GM23338 (cell line): ENCODE data around the gene NSUN4. TPM values are rescaled to one million over a fixed set of nuclear protein-coding genes. Genes with fewer than 3 reads are reported as not detected.
A peak's percentile ranks its signal among the peaks of the same experiment; 100 is the strongest.

Experiments used
- ATAC-seq: fragments of 200-7000 bp; cut with Tn5 transposase; 3 replicates; pipeline ENCODE4 v1.9.1; 2020
- DNase-seq: peaks from one replicate; pipeline ENCODE4 v3.0.0-alpha.2; 2015; ENCODE audit warnings: low spot score
- H2AFZ ChIP-seq: fragments of 200-600 bp; sonication (generic); 2 replicates; pipeline ENCODE4 v1.8.0; 2016; ENCODE audit warnings: antibody characterized with exemption, mild to moderate bottlenecking, moderate library complexity
- H3F3A ChIP-seq: fragments of 200-600 bp; sonication (generic); replicated peaks from 2 replicates; pipeline ENCODE4 v1.8.0; 2017; ENCODE audit warnings: antibody characterized with exemption, mixed run types, low read depth
- H3K27ac ChIP-seq: fragments of 200-600 bp; sonication (generic); 2 replicates; pipeline ENCODE4 v1.6.1; 2016; ENCODE audit warnings: low read depth
- H3K27me3 ChIP-seq: fragments of 200-600 bp; sonication (generic); 2 replicates; pipeline ENCODE4 v1.8.0; 2016; ENCODE audit warnings: mild to moderate bottlenecking, mixed run types, moderate library complexity; ENCODE audit not compliant: insufficient read depth
- H3K36me3 ChIP-seq: fragments of 200-600 bp; sonication (generic); 2 replicates; pipeline ENCODE4 v1.8.0; 2016; ENCODE audit warnings: mild to moderate bottlenecking; ENCODE audit not compliant: insufficient read depth
- H3K4me1 ChIP-seq: fragments of 200-600 bp; sonication (generic); 2 replicates; pipeline ENCODE4 v1.8.0; 2016; ENCODE audit warnings: mild to moderate bottlenecking, moderate library complexity; ENCODE audit not compliant: insufficient read depth
- H3K4me2 ChIP-seq: fragments of 200-600 bp; sonication (generic); 2 replicates; pipeline ENCODE4 v1.7.1; 2017; ENCODE audit warnings: mixed run types
- H3K4me3 ChIP-seq: fragments of 200-600 bp; sonication (generic); 2 replicates; pipeline ENCODE4 v1.6.1; 2016; ENCODE audit warnings: mixed run types
- H3K79me2 ChIP-seq: fragments of 200-600 bp; sonication (generic); replicated peaks from 2 replicates; pipeline ENCODE4 v1.8.0; 2017; ENCODE audit warnings: mild to moderate bottlenecking; ENCODE audit not compliant: insufficient read depth
- H3K9me2 ChIP-seq: fragments of 200-600 bp; sonication (generic); 2 replicates; pipeline ENCODE4 v1.8.0; 2017; ENCODE audit not compliant: insufficient read depth
- H4K20me1 ChIP-seq: fragments of 200-600 bp; sonication (generic); replicated peaks from 2 replicates; pipeline ENCODE4 v1.8.0; 2017; ENCODE audit warnings: mild to moderate bottlenecking; ENCODE audit not compliant: insufficient read depth
- H3K27ac Mint-ChIP-seq: 2 replicates; pipeline ENCODE4 v1.8.0; 2020; ENCODE audit warnings: inconsistent platforms, mild to moderate bottlenecking, moderate library complexity, mixed read lengths
- H3K27me3 Mint-ChIP-seq: 3 replicates; pipeline ENCODE4 v1.8.0; 2022; ENCODE audit warnings: low read depth, mild to moderate bottlenecking, moderate library complexity, mixed read lengths, inconsistent platforms; ENCODE audit not compliant: insufficient read depth, poor library complexity
- H3K36me3 Mint-ChIP-seq: 3 replicates; pipeline ENCODE4 v1.8.0; 2021; ENCODE audit warnings: low read depth, mild to moderate bottlenecking, inconsistent platforms, moderate library complexity, mixed read lengths
- H3K4me1 Mint-ChIP-seq: 3 replicates; pipeline ENCODE4 v1.8.0; 2020; ENCODE audit warnings: mild to moderate bottlenecking, inconsistent platforms, mixed read lengths
- H3K4me3 Mint-ChIP-seq: 3 replicates; pipeline ENCODE4 v1.8.0; 2021; ENCODE audit warnings: moderate library complexity, mild to moderate bottlenecking, inconsistent platforms, mixed read lengths
- H3K9me3 Mint-ChIP-seq: 3 replicates; pipeline ENCODE4 v1.8.0; 2020; ENCODE audit warnings: moderate library complexity, mild to moderate bottlenecking, inconsistent platforms, mixed read lengths
- CREB1 ChIP-seq: fragments of 250-450 bp; sonication (Bioruptor Pico); IDR thresholded peaks from 2 replicates; pipeline ENCODE4 v1.5.0; 2020; ENCODE audit warnings: low read depth, mild to moderate bottlenecking, moderate library complexity
- EZH2 ChIP-seq: fragments of 200-600 bp; sonication (generic); IDR thresholded peaks from one replicate; pipeline ENCODE4 v1.8.0; 2017; ENCODE audit warnings: antibody characterized with exemption, mild to moderate bottlenecking, low read depth; ENCODE audit not compliant: unreplicated experiment
- EZH2phosphoT487 ChIP-seq: fragments of 200-600 bp; sonication (generic); IDR thresholded peaks from one replicate; pipeline ENCODE4 v1.8.1; 2018; ENCODE audit warnings: antibody characterized with exemption; ENCODE audit not compliant: unreplicated experiment
- JUNB ChIP-seq: IDR thresholded peaks from one replicate; pipeline ENCODE4 v1.6.1; 2016; ENCODE audit warnings: antibody characterized with exemption; ENCODE audit not compliant: unreplicated experiment
- NANOG ChIP-seq: IDR thresholded peaks from 2 replicates; pipeline ENCODE4 v1.6.1; 2016; ENCODE audit warnings: antibody characterized with exemption, borderline replicate concordance
- POLR2AphosphoS5 ChIP-seq: IDR thresholded peaks from 2 replicates; pipeline ENCODE4 v1.6.1; 2016; ENCODE audit warnings: antibody characterized with exemption, low read depth
- STAT1 ChIP-seq: IDR thresholded peaks from one replicate; pipeline ENCODE4 v1.6.1; 2016; ENCODE audit warnings: antibody characterized with exemption; ENCODE audit not compliant: unreplicated experiment
- ZNF114 ChIP-seq: fragments of 250-450 bp; sonication (Bioruptor Pico); IDR thresholded peaks from 2 replicates; pipeline ENCODE4 v1.5.0; 2020; ENCODE audit warnings: mild to moderate bottlenecking, moderate library complexity
- ZNF331 ChIP-seq: fragments of 250-450 bp; sonication (Bioruptor Pico); IDR thresholded peaks from 2 replicates; pipeline ENCODE4 v1.5.0; 2020; ENCODE audit warnings: low read depth, mild to moderate bottlenecking, moderate library complexity
- ZNF462 ChIP-seq: fragments of 250-450 bp; sonication (Bioruptor Pico); IDR thresholded peaks from 2 replicates; pipeline ENCODE4 v1.5.0; 2020; ENCODE audit warnings: mild to moderate bottlenecking, moderate library complexity
- polyA plus RNA-seq: library from polyadenylated mRNA; unstranded; fragments of >200 nt; fragmentation: Nextera tagmentation; extraction: Ambion mirVana; gene quantifications from 2 replicates; pipeline ENCODE4 v1.2.1, GENCODE V29; 2016
- total RNA-seq: library from RNA; depleted of rRNA; stranded (reverse); fragments of >200 nt; shearing (Covaris generic); gene quantifications from 2 replicates; pipeline ENCODE4 v1.2.3, GENCODE V29; 2014
- TF ChIP-seq, protein P1 (sequence below): IDR thresholded peaks from one replicate; pipeline ENCODE4 v1.6.1; 2018; ENCODE audit warnings: antibody characterized with exemption; ENCODE audit not compliant: unreplicated experiment
- TF ChIP-seq, protein P2 (sequence below), 2 experiments: fragments of 200-600 bp in 1 of 2; sonication (generic) in 1 of 2; conservative IDR thresholded peaks; 2 replicates each; pipeline versions ENCODE4 v1.5.1 to v1.6.1; 2016 to 2017; ENCODE audit warnings: antibody characterized with exemption in 2 of 2, low read depth in 2 of 2, mild to moderate bottlenecking in 2 of 2, moderate library complexity in 1 of 2
- TF ChIP-seq, protein P3 (sequence below): IDR thresholded peaks from 2 replicates; pipeline ENCODE4 v1.6.1; 2016; ENCODE audit warnings: antibody characterized with exemption

NSUN4 gene
- total and polyA plus RNA-seq, 2 experiments from 2014 or later: 8.9 to 11.6 TPM

DNA sequence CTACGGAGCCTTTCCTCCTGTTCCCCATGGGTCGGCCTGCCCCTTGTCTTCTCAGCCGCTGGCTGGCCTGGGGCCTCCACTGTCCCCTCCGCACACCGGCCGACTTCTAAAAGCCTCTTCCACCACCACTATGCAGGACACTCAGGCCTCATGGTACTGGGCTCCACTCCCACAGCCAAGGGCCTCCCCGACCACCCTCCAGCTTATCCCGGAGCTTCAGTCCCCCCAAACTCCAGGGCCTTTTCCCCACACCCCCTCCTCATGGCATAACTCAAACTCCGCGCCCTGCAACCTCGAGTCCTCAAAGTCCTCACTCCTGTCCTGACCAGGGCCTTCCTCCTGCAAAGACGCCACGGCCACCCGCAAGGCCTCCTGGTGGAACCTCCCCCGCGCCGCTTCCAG, 39.2 kb upstream of the NSUN4 start:
- Histone ChIP-seq H3K79me2 (peaks cover 77% of the 10 kb centered on the region), H3K9me2 (no peaks in the 10 kb centered on the region), H3K36me3 (peaks cover 9% of the 10 kb centered on the region), H3K4me1 (peaks cover 39% of the 10 kb centered on the region), H3K27me3 (no peaks in the 10 kb centered on the region), H4K20me1 (peaks cover 18% of the 10 kb centered on the region), H3K4me3 (peak overlapping the region; percentile 93), H3F3A (peaks cover 13% of the 10 kb centered on the region), H2AFZ (0 out of 2 replicates have a peak overlapping the region, but pooled peaks have one; percentile 15), H3K4me2 (peak overlapping the region; percentile 88), H3K27ac (peak overlapping the region; percentile 79)
- Mint-ChIP-seq H3K9me3 (peaks cover 7% of the 10 kb centered on the region), H3K36me3 (peaks cover 41% of the 10 kb centered on the region), H3K4me1 (peaks cover 37% of the 10 kb centered on the region), H3K4me3 (peak overlapping the region; percentile 98), H3K27ac (peak overlapping the region; percentile 86), H3K27me3 (peaks cover 8% of the 10 kb centered on the region)
- TF ChIP-seq, protein P1, sequence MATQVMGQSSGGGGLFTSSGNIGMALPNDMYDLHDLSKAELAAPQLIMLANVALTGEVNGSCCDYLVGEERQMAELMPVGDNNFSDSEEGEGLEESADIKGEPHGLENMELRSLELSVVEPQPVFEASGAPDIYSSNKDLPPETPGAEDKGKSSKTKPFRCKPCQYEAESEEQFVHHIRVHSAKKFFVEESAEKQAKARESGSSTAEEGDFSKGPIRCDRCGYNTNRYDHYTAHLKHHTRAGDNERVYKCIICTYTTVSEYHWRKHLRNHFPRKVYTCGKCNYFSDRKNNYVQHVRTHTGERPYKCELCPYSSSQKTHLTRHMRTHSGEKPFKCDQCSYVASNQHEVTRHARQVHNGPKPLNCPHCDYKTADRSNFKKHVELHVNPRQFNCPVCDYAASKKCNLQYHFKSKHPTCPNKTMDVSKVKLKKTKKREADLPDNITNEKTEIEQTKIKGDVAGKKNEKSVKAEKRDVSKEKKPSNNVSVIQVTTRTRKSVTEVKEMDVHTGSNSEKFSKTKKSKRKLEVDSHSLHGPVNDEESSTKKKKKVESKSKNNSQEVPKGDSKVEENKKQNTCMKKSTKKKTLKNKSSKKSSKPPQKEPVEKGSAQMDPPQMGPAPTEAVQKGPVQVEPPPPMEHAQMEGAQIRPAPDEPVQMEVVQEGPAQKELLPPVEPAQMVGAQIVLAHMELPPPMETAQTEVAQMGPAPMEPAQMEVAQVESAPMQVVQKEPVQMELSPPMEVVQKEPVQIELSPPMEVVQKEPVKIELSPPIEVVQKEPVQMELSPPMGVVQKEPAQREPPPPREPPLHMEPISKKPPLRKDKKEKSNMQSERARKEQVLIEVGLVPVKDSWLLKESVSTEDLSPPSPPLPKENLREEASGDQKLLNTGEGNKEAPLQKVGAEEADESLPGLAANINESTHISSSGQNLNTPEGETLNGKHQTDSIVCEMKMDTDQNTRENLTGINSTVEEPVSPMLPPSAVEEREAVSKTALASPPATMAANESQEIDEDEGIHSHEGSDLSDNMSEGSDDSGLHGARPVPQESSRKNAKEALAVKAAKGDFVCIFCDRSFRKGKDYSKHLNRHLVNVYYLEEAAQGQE: no peak
- TF ChIP-seq EZH2phosphoT487 (no peak), JUNB (no peak), CREB1 (CRISPR knock-in tag) (no peak), STAT1 (no peak), POLR2AphosphoS5 (no peak), ZNF114 (no peak), ZNF331 (no peak), ZNF462 (no peak), NANOG (no peak), EZH2 (no peak)
- TF ChIP-seq, protein P2, sequence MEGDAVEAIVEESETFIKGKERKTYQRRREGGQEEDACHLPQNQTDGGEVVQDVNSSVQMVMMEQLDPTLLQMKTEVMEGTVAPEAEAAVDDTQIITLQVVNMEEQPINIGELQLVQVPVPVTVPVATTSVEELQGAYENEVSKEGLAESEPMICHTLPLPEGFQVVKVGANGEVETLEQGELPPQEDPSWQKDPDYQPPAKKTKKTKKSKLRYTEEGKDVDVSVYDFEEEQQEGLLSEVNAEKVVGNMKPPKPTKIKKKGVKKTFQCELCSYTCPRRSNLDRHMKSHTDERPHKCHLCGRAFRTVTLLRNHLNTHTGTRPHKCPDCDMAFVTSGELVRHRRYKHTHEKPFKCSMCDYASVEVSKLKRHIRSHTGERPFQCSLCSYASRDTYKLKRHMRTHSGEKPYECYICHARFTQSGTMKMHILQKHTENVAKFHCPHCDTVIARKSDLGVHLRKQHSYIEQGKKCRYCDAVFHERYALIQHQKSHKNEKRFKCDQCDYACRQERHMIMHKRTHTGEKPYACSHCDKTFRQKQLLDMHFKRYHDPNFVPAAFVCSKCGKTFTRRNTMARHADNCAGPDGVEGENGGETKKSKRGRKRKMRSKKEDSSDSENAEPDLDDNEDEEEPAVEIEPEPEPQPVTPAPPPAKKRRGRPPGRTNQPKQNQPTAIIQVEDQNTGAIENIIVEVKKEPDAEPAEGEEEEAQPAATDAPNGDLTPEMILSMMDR (conservative IDR thresholded peaks at IDR 0.05; ENCODE audit: low read depth in 2 of 2): no peak
- TF ChIP-seq, protein P3, sequence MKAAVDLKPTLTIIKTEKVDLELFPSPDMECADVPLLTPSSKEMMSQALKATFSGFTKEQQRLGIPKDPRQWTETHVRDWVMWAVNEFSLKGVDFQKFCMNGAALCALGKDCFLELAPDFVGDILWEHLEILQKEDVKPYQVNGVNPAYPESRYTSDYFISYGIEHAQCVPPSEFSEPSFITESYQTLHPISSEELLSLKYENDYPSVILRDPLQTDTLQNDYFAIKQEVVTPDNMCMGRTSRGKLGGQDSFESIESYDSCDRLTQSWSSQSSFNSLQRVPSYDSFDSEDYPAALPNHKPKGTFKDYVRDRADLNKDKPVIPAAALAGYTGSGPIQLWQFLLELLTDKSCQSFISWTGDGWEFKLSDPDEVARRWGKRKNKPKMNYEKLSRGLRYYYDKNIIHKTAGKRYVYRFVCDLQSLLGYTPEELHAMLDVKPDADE: no peak
- ATAC-seq (no peak; the same call in 2 of the 3 replicates), DNase-seq (no peak)
